Keratinocyte (primary cell): ENCODE data around the gene GNAS-AS1. TPM values are rescaled to one million over a fixed set of nuclear protein-coding genes. Genes with fewer than 3 reads are reported as not detected.

ENCODE experiments used
- DNase-seq: peaks from one replicate; pipeline ENCODE4 v3.0.0-alpha.2; 2011; ENCODE audit warnings: low read depth, missing footprints, low spot score
- FAIRE-seq: peaks from 2 replicates; lab custom pipeline; 2011; peaks lifted over from hg19 to GRCh38; lab: Jason Lieb, UNC
- H2AFZ ChIP-seq: 2 replicates; pipeline ENCODE4 v1.6.0; 2012; ENCODE audit warnings: low read length, control low read depth, inconsistent platforms; ENCODE audit not compliant: control insufficient read depth
- H3K27ac ChIP-seq: 2 replicates; pipeline ENCODE4 v1.5.1; 2011; ENCODE audit warnings: low read length; ENCODE audit not compliant: control insufficient read depth, insufficient read depth
- H3K27me3 ChIP-seq: 3 replicates; pipeline ENCODE4 v1.6.0; 2011; ENCODE audit warnings: low read length; ENCODE audit not compliant: control insufficient read depth, insufficient read depth; ENCODE audit errors: extremely low read depth
- H3K36me3 ChIP-seq, 2 experiments: 2 replicates in 1 of 2; 3 replicates in 1 of 2; pipeline ENCODE4 v1.5.1; 2011; ENCODE audit warnings: low read length in 2 of 2, mild to moderate bottlenecking in 1 of 2; ENCODE audit not compliant: control insufficient read depth in 2 of 2, insufficient read depth in 2 of 2; ENCODE audit errors: extremely low read depth in 1 of 2
- H3K4me1 ChIP-seq: 3 replicates; pipeline ENCODE4 v1.5.1; 2011; ENCODE audit warnings: low read length; ENCODE audit not compliant: control insufficient read depth, insufficient read depth; ENCODE audit errors: extremely low read depth
- H3K4me2 ChIP-seq: 3 replicates; pipeline ENCODE4 v1.6.0; 2011; ENCODE audit warnings: low read depth, low read length; ENCODE audit not compliant: control insufficient read depth, insufficient read depth; ENCODE audit errors: extremely low read depth
- H3K4me3 ChIP-seq, 3 experiments: fragments of 200-600 bp in 1 of 3; sonication (generic) in 1 of 3; 2 replicates in 2 of 3; 3 replicates in 1 of 3; pipeline ENCODE4 v1.5.1; 2011 to 2016; ENCODE audit warnings: low read length in 3 of 3, mild to moderate bottlenecking in 3 of 3, control low read depth in 2 of 3, inconsistent platforms in 1 of 3, low read depth in 1 of 3, mixed read lengths in 1 of 3, mixed run types in 1 of 3, moderate library complexity in 1 of 3; ENCODE audit not compliant: control insufficient read depth in 2 of 3, insufficient read depth in 2 of 3; ENCODE audit errors: extremely low read depth in 1 of 3
- H3K79me2 ChIP-seq: 2 replicates; pipeline ENCODE4 v1.6.0; 2012; ENCODE audit warnings: low read length; ENCODE audit not compliant: control insufficient read depth, insufficient read depth
- H3K9ac ChIP-seq: 3 replicates; pipeline ENCODE4 v1.6.0; 2011; ENCODE audit warnings: low read length; ENCODE audit not compliant: control insufficient read depth, insufficient read depth; ENCODE audit errors: extremely low read depth
- H3K9me1 ChIP-seq: 3 replicates; pipeline ENCODE4 v1.6.0; 2011; ENCODE audit warnings: low read length; ENCODE audit not compliant: control insufficient read depth, insufficient read depth; ENCODE audit errors: extremely low read depth
- H3K9me3 ChIP-seq: 2 replicates; pipeline ENCODE4 v1.5.1; 2012; ENCODE audit warnings: low read depth, low read length; ENCODE audit not compliant: control insufficient read depth
- H4K20me1 ChIP-seq: 3 replicates; pipeline ENCODE4 v1.6.0; 2011; ENCODE audit warnings: low read length; ENCODE audit not compliant: control insufficient read depth, insufficient read depth; ENCODE audit errors: extremely low read depth
- EZH2 ChIP-seq: IDR thresholded peaks from one replicate; pipeline ENCODE4 v1.6.1; 2012; ENCODE audit warnings: inconsistent platforms, mild to moderate bottlenecking, low read length, moderate library complexity
- dilution Hi-C: fragments of 300-500 bp; cut with MboI; formaldehyde crosslinking; loops from one replicate; pipeline ENCODE4 v1.7.0; 2020; ENCODE audit warnings: low sequenced_read_pairs; ENCODE audit not compliant: extremely low pct_ligation_motif_present
- polyA plus RNA-seq, 5 experiments: library from polyadenylated mRNA; depleted of rRNA in 3 of 5; stranded (reverse) in 3 of 5; stranded (forward) in 1 of 5; unstranded in 1 of 5; fragments of >200 nt; gene quantifications; 1 replicate in 1 of 5; 2 replicates in 3 of 5; 3 replicates in 1 of 5; pipeline versions ENCODE4 v1.2.1 to v1.2.3, GENCODE V29; 2011 to 2012; ENCODE audit warnings: missing spikeins in 2 of 5, low read depth in 1 of 5, low replicate concordance in 1 of 5
- TF ChIP-seq, protein P1 (sequence below), 3 experiments: IDR thresholded peaks in 1 of 3; conservative IDR thresholded peaks in 1 of 3; optimal IDR thresholded peaks in 1 of 3; 2 replicates in 2 of 3; 3 replicates in 1 of 3; pipeline versions ENCODE3 to v1.5.1; 2011; ENCODE audit warnings: low read length in 3 of 3, mild to moderate bottlenecking in 3 of 3, moderate library complexity in 2 of 3, control low read depth in 1 of 3, inconsistent platforms in 1 of 3; ENCODE audit not compliant: insufficient read depth in 2 of 3; ENCODE audit errors: extremely low read depth in 1 of 3

The GNAS-AS1 gene
- polyA plus RNA-seq, 1 donor (not counting 4 experiments of a cell fraction or from before 2014, with no cell fraction given) = 0.31 TPM

- TF ChIP-seq, protein P1, sequence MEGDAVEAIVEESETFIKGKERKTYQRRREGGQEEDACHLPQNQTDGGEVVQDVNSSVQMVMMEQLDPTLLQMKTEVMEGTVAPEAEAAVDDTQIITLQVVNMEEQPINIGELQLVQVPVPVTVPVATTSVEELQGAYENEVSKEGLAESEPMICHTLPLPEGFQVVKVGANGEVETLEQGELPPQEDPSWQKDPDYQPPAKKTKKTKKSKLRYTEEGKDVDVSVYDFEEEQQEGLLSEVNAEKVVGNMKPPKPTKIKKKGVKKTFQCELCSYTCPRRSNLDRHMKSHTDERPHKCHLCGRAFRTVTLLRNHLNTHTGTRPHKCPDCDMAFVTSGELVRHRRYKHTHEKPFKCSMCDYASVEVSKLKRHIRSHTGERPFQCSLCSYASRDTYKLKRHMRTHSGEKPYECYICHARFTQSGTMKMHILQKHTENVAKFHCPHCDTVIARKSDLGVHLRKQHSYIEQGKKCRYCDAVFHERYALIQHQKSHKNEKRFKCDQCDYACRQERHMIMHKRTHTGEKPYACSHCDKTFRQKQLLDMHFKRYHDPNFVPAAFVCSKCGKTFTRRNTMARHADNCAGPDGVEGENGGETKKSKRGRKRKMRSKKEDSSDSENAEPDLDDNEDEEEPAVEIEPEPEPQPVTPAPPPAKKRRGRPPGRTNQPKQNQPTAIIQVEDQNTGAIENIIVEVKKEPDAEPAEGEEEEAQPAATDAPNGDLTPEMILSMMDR (optimal IDR thresholded peaks at IDR 0.05 in 1 of 3, IDR thresholded peaks at IDR 0.05 in 1 of 3, conservative IDR thresholded peaks at IDR 0.05 in 1 of 3; ENCODE audit: extremely low read depth in 1 of 3, insufficient read depth in 2 of 3, low read length in 3 of 3) = no peak
- no peak for TF ChIP-seq EZH2
- no peaks in the 10 kb centered on the region for H3K79me2 ChIP-seq
- no peak overlapping the region for H3K4me3 ChIP-seq
- peaks cover 0 to 1% of the 10 kb centered on the region in 2 experiments for H3K36me3 ChIP-seq
- no peaks in the 10 kb centered on the region for H3K4me1 ChIP-seq
- FAIRE-seq (no peak), DNase-seq (no peak)
- H3K9me1 ChIP-seq = no peaks in the 10 kb centered on the region
- H3K27ac ChIP-seq = no peak overlapping the region
- no peak overlapping the region for H3K9ac ChIP-seq
- H3K9me3 ChIP-seq = no peaks in the 10 kb centered on the region
- H3K27me3 ChIP-seq = peaks cover 7% of the 10 kb centered on the region
- H2AFZ ChIP-seq = no peak overlapping the region
- H4K20me1 ChIP-seq = no peaks in the 10 kb centered on the region
- H3K4me2 ChIP-seq = no peak overlapping the region
- dilution Hi-C loops = no loop called here
These were observed 24.4 kb downstream of the GNAS-AS1 start for GRCh38 chr20:58826271-58826670.

DNA sequence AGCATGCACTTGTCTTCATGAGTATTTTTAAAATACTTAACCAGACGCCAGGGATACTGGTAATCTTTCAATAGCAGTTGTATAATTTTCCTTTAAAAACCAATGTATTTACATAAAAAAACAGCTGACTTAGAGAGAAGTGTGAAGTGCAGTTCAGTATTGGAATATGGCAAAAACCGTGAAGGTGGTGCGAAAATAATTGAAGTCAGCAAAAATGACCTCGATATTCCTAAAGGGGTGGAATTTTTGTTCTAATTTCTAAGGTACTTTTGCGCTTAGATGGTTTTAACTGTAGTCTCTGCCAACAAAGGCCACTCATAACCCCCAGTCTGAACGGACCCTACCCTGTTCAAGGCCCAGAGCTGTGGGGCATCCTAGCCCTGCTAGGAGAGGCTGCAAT, 25.3 kb downstream of the GNAS-AS1 start:
- dilution Hi-C loops = no loop called here
- Histone ChIP-seq H3K4me2 (no peak overlapping the region), H3K9ac (no peak overlapping the region), H3K27me3 (peaks cover 10% of the 10 kb centered on the region), H3K79me2 (no peaks in the 10 kb centered on the region), H3K9me1 (no peaks in the 10 kb centered on the region), H3K36me3 (peaks cover 0 to 1% of the 10 kb centered on the region in 2 experiments), H2AFZ (no peak overlapping the region), H3K27ac (no peak overlapping the region), H4K20me1 (no peaks in the 10 kb centered on the region), H3K4me3 (no peak overlapping the region), H3K4me1 (no peaks in the 10 kb centered on the region), H3K9me3 (peaks cover 2% of the 10 kb centered on the region)
- FAIRE-seq (no peak), DNase-seq (no peak)
- TF ChIP-seq EZH2 = no peak
- TF ChIP-seq, protein P1 (optimal IDR thresholded peaks at IDR 0.05 in 1 of 3, IDR thresholded peaks at IDR 0.05 in 1 of 3, conservative IDR thresholded peaks at IDR 0.05 in 1 of 3; ENCODE audit: extremely low read depth in 1 of 3, insufficient read depth in 2 of 3, low read length in 3 of 3) = no peak
